Sigmoid colon (tissue), 7 donors: ENCODE data around the gene PMP22. TPM values are rescaled to one million over a fixed set of nuclear protein-coding genes. Genes with fewer than 3 reads are reported as not detected.

Experiments used
- DNase-seq: peaks from one replicate; pipeline ENCODE4 v3.0.0-alpha.2; 2019
- H3K27ac ChIP-seq, 4 donors: fragments of 200-600 bp; sonication (generic); one replicate each; pipeline ENCODE4 v1.5.1; 2016 to 2019; ENCODE audit warnings: mild to moderate bottlenecking in 1 of 4
- H3K27me3 ChIP-seq, 3 donors: fragments of 200-600 bp; sonication (generic); one replicate each; pipeline ENCODE4 v1.5.1; 2019; ENCODE audit warnings: mild to moderate bottlenecking in 1 of 3
- H3K36me3 ChIP-seq, 4 donors: fragments of 200-600 bp; sonication (generic); one replicate each; pipeline ENCODE4 v1.5.1; 2016 to 2019
- H3K4me1 ChIP-seq, 4 donors: fragments of 200-600 bp; sonication (generic); one replicate each; pipeline ENCODE4 v1.5.1; 2017 to 2019
- H3K4me3 ChIP-seq, 4 donors: fragments of 200-600 bp; sonication (generic); one replicate each; pipeline ENCODE4 v1.5.1; 2017 to 2019; ENCODE audit warnings: mild to moderate bottlenecking in 2 of 4, moderate library complexity in 1 of 4
- H3K9me3 ChIP-seq, 4 donors: fragments of 200-600 bp in 3 of 4; sonication (generic) in 3 of 4; one replicate each; pipeline versions ENCODE4 v1.5.1 to v1.6.1; 2013 to 2019
- CTCF ChIP-seq, 4 experiments: fragments of 450-650 bp in 3 of 4; fragments of 200-600 bp in 1 of 4; IDR thresholded peaks; one replicate each; pipeline ENCODE4 v1.5.1; 2016 to 2019; ENCODE audit warnings: antibody characterized with exemption in 4 of 4, mild to moderate bottlenecking in 3 of 4, moderate library complexity in 2 of 4
- EP300 ChIP-seq, 4 donors: sonication (generic); formaldehyde crosslinking; IDR thresholded peaks; one replicate each; pipeline ENCODE4 v1.6.1; 2017; ENCODE audit warnings: antibody characterized with exemption in 4 of 4
- POLR2A ChIP-seq, 2 donors: fragments of 450-650 bp; IDR thresholded peaks; one replicate each; pipeline ENCODE4 v1.6.1; 2016; ENCODE audit warnings: antibody characterized with exemption in 2 of 2, mild to moderate bottlenecking in 2 of 2, moderate library complexity in 2 of 2
- POLR2AphosphoS5 ChIP-seq, 4 donors: sonication (generic); formaldehyde crosslinking; IDR thresholded peaks; one replicate each; pipeline ENCODE4 v1.6.1; 2017; ENCODE audit warnings: antibody characterized with exemption in 4 of 4
- WGBS, 2 donors: extraction: QIAGEN DNeasy Blood & Tissue Kit; methylation state at CpG; one replicate each; pipeline ENCODE4 v1.1.7; 2013; 5-methylcytosine and 5-hydroxymethylcytosine counted together
- intact Hi-C: fragments of 100-400 bp; cut with DNase I; formaldehyde crosslinking; loops from one replicate; pipeline ENCODE4 v1.15.1; 2023
- polyA plus RNA-seq, 3 donors: library from polyadenylated mRNA; stranded (reverse); fragments of 200-250 nt; gene quantifications; one replicate each; pipeline ENCODE4 v1.2.3, GENCODE V29; 2013
- small RNA-seq, 3 donors: library from RNA; depleted of rRNA; stranded (forward); fragments of <200 nt; gene quantifications; one replicate each; pipeline ENCODE3, GENCODE V24; 2016
- total RNA-seq, 4 donors: library from RNA; depleted of rRNA; stranded (reverse); fragments of >200 nt; gene quantifications; one replicate each; pipeline ENCODE4 v1.1.0, GENCODE V29; 2016
- donor health status: healthy with polysubstance abuse.
- donor health status: Bipolar disorder and iron deficiency.
- donor health status: healthy.

PMP22 gene
- total and polyA plus RNA-seq, 7 donors, result 25.2 to 350 (median 125) TPM

- 75 to 77% methylated on average over 8 of the region's 8 CpGs for WGBS, 2 donors
- TF ChIP-seq EP300 (IDR thresholded peaks at IDR 0.05) (no peak), CTCF (IDR thresholded peaks at IDR 0.05) (no peak), POLR2AphosphoS5 (IDR thresholded peaks at IDR 0.05) (no peak), POLR2A (IDR thresholded peaks at IDR 0.05) (no peak)
- no peaks in the 10 kb centered on the region for H3K27me3 ChIP-seq
- DNase-seq, result no peak
- H3K4me3 ChIP-seq, result no peak overlapping the region
- H3K4me1 ChIP-seq, result no peaks in the 10 kb centered on the region
- no peaks in the 10 kb centered on the region for H3K9me3 ChIP-seq
- H3K27ac ChIP-seq, result no peak overlapping the region
- intact Hi-C loops, result no loop called here
- no peaks in the 10 kb centered on the region for H3K36me3 ChIP-seq
Observed at GRCh38 chr17:15180121-15180561, 85.0 kb downstream of the PMP22 start.

Small RNA genes lying within 50 kb of the gene (small RNA-seq; reads per million reads assigned to genes)
- gene MIR4731, result 0 to 0.12 (median 0.11) reads per million in 3 donors
- 0 reads per million in 3 donors for gene RNU6-799P

Other genes starting within 250 kb of the PMP22 start
- gene TEKT3, start 76.3 kb upstream of the PMP22 start, total RNA-seq, result 1 to 10 TPM in 1 of 4 donors, not detected in 3; 1.8 TPM
- gene TEKT3, start 76.3 kb upstream of the PMP22 start, polyA plus RNA-seq, result under 1 TPM in 1 of 3 donors, not detected in 2; 0.26 TPM
- gene CDRT4, start 202.3 kb upstream of the PMP22 start, total RNA-seq, result 1 to 10 TPM in 3 of 4 donors, not detected in 1; 2.5 to 5.0 (median 3.8) TPM
- gene CDRT4, start 202.3 kb upstream of the PMP22 start, polyA plus RNA-seq, result 1 to 10 TPM; 1.8 to 6.6 (median 3.5) TPM